ENCODE measurements around the gene EPHA5. TPM values are rescaled to one million over a fixed set of nuclear protein-coding genes. Genes with fewer than 3 reads are reported as not detected.

EPHA5 gene
- total RNA-seq, 1 donor from 2014 or later = 0.04 TPM

DNA sequence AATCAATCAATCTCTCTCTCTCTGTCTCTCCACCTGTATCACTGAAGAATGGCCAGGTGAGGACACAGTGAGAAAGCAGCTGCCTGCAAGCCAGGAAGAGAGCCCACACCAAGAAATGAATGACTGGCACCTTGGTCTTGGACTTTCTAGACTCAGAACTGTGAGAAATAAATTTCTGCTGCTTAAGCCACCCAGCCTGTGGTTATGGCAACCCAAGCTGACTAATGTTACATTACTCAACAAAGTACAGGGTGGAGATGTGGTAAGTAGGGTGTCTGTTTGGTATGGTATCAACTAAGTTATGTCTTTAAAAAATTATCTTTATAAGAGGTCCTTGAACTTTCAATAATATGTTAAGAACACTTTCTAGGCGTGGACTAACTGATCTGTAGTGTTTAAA, 159.3 kb downstream of the EPHA5 start:
- Histone ChIP-seq H3K36me3 (ENCODE audit: control insufficient read depth, insufficient read depth, low read length) (no peaks in the 10 kb centered on the region), H3K27me3 (ENCODE audit: control insufficient read depth, insufficient read depth, low read length) (no peaks in the 10 kb centered on the region), H3K4me3 (ENCODE audit: low read depth, low read length) (no peak overlapping the region)
- TF ChIP-seq, protein P1, sequence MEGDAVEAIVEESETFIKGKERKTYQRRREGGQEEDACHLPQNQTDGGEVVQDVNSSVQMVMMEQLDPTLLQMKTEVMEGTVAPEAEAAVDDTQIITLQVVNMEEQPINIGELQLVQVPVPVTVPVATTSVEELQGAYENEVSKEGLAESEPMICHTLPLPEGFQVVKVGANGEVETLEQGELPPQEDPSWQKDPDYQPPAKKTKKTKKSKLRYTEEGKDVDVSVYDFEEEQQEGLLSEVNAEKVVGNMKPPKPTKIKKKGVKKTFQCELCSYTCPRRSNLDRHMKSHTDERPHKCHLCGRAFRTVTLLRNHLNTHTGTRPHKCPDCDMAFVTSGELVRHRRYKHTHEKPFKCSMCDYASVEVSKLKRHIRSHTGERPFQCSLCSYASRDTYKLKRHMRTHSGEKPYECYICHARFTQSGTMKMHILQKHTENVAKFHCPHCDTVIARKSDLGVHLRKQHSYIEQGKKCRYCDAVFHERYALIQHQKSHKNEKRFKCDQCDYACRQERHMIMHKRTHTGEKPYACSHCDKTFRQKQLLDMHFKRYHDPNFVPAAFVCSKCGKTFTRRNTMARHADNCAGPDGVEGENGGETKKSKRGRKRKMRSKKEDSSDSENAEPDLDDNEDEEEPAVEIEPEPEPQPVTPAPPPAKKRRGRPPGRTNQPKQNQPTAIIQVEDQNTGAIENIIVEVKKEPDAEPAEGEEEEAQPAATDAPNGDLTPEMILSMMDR (IDR thresholded peaks at IDR 0.05; ENCODE audit: insufficient read depth, low read length, poor library complexity, severe bottlenecking) = no peak
- DNase-seq (ENCODE audit: low read depth) = peak; percentile 42

DNA sequence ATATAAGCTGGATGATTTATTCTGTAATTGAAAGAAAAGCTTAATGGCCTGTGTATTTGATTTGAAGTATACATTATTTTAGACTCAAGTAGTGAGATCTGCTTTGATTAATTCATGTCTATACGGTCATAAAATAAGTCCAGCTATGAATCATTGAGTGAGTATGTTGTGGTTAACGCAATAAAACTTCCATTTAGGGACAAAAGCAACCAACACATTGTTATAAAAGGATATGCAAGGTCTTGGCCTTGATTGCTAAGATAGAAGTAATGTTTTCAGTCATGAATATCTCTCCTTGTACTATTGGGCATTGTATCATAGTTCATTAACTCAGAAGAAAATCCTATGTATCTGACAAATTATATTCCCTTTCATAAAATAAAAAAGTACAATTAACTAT, 162.1 kb downstream of the EPHA5 start:
- H3K27me3 ChIP-seq (ENCODE audit: control insufficient read depth, insufficient read depth, low read length) = no peaks in the 10 kb centered on the region
- no peak overlapping the region for H3K4me3 ChIP-seq (ENCODE audit: low read depth, low read length)
- TF ChIP-seq, protein P1 (IDR thresholded peaks at IDR 0.05; ENCODE audit: insufficient read depth, low read length, poor library complexity, severe bottlenecking) = no peak
- DNase-seq (ENCODE audit: low read depth) = peak; percentile 85
- no peaks in the 10 kb centered on the region for H3K36me3 ChIP-seq (ENCODE audit: control insufficient read depth, insufficient read depth, low read length)

DNA sequence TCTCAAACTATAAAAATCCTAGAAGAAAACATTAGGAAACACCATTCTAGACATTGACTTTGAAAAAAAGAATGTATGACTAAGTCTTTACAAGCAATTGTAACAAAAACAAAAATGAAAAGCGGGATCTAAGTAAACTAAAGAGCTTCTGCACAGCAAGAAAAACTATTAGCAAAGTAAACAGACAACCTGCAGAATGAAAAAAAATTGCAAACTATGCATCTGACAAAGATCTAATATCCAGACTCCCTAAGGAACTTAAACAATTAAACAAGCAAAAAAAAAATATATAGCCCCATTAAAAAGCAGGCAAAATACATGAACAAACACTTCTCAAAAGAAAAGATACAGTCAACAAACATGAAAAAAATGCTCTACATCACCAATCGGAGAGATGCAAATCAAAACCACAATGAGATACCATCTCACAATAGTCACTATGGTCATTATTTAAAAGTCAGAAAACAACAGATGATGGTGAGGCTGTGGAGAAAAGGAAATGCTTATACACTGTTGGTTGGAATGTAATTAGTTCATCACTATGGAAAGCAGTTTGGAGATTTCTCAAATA, 168.1 kb downstream of the EPHA5 start:
- H3K36me3 ChIP-seq (ENCODE audit: control insufficient read depth, insufficient read depth, low read length) = no peaks in the 10 kb centered on the region
- TF ChIP-seq, protein P1 (IDR thresholded peaks at IDR 0.05; ENCODE audit: insufficient read depth, low read length, poor library complexity, severe bottlenecking) = no peak
- no peaks in the 10 kb centered on the region for H3K27me3 ChIP-seq (ENCODE audit: control insufficient read depth, insufficient read depth, low read length)
- H3K4me3 ChIP-seq (ENCODE audit: low read depth, low read length) = no peak overlapping the region
- no peak for DNase-seq (ENCODE audit: low read depth)

DNA sequence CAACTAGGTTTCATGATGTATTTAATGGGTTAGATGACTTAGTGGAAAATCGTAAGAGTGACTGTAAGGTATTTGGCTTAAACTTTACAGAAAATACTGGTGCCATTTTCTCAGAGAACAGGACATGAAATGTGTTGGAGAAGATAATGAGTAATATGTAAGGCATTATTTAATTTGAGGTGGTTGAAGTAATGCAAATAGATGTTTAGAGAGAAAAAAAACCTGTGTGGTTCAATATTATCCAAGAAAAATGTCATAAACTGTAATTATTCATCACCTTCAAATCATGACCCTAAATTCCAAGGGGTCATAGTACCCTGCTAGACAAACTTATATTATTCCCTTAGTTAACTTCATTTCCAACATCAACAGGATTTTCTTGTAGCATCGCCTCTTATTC, 171.7 kb downstream of the EPHA5 start:
- no peak overlapping the region for H3K4me3 ChIP-seq (ENCODE audit: low read depth, low read length)
- no peak for DNase-seq (ENCODE audit: low read depth)
- TF ChIP-seq, protein P1 (IDR thresholded peaks at IDR 0.05; ENCODE audit: insufficient read depth, low read length, poor library complexity, severe bottlenecking) = no peak
- no peaks in the 10 kb centered on the region for H3K36me3 ChIP-seq (ENCODE audit: control insufficient read depth, insufficient read depth, low read length)
- H3K27me3 ChIP-seq (ENCODE audit: control insufficient read depth, insufficient read depth, low read length) = no peaks in the 10 kb centered on the region

DNA sequence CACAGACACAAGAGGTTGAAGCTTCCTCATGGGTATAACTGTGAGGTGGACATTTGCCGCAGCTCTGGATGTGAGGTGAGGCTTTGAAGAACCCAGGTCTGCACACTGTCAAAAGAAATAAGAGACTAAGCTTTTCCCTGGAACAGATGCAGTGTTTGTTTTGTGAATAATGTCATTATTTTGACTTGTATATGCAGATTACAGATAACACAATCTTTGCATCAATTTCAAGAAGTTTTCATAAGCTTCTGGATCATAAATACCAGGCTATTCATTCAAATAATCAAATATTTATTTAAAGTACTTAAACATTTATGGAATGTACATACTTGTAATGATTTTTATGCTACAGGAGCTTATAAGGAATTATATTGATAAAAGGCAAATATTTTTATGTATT, 174.8 kb downstream of the EPHA5 start:
- Histone ChIP-seq H3K27me3 (ENCODE audit: control insufficient read depth, insufficient read depth, low read length) (no peaks in the 10 kb centered on the region), H3K36me3 (ENCODE audit: control insufficient read depth, insufficient read depth, low read length) (no peaks in the 10 kb centered on the region), H3K4me3 (ENCODE audit: low read depth, low read length) (no peak overlapping the region)
- no peak for DNase-seq (ENCODE audit: low read depth)
- TF ChIP-seq, protein P1 (IDR thresholded peaks at IDR 0.05; ENCODE audit: insufficient read depth, low read length, poor library complexity, severe bottlenecking) = no peak

DNA sequence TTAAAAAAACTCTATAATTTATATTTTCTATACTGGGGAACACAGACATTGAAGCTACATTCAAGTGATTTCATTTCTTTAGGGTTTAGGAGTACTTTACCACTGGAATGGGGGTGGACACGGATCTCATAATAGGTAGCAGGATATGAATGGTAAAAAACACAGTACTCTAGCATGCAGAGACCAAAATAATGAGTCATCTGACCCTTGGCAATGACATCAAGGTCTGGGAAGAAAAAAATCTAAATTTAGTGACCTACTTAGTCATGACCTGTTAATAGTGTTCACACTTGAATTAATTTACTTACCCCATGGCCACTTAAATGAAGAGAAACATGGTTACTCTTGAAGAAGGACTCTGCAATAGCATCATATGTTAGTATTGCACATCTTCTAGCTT, 187.9 kb downstream of the EPHA5 start:
- TF ChIP-seq, protein P1 (IDR thresholded peaks at IDR 0.05; ENCODE audit: insufficient read depth, low read length, poor library complexity, severe bottlenecking) = no peak
- H3K4me3 ChIP-seq (ENCODE audit: low read depth, low read length) = no peak overlapping the region
- peak; percentile 80 for DNase-seq (ENCODE audit: low read depth)
- H3K36me3 ChIP-seq (ENCODE audit: control insufficient read depth, insufficient read depth, low read length) = no peaks in the 10 kb centered on the region
- no peaks in the 10 kb centered on the region for H3K27me3 ChIP-seq (ENCODE audit: control insufficient read depth, insufficient read depth, low read length)
